Loucy (cell line): Measurements from ENCODE around the gene TUT7.

Experiments used
- EZH2phosphoT487 ChIP-seq: fragments of 200-600 bp; IDR thresholded peaks from 2 replicates; pipeline ENCODE4 v1.6.1; 2018; ENCODE audit warnings: antibody characterized with exemption, mild to moderate bottlenecking, moderate library complexity, borderline replicate concordance
- TF ChIP-seq, protein P1 (sequence below): fragments of 200-600 bp; sonication (generic); conservative IDR thresholded peaks from 2 replicates; pipeline ENCODE4 v1.5.1; 2014; ENCODE audit warnings: mild to moderate bottlenecking, antibody characterized with exemption, low read length

DNA sequence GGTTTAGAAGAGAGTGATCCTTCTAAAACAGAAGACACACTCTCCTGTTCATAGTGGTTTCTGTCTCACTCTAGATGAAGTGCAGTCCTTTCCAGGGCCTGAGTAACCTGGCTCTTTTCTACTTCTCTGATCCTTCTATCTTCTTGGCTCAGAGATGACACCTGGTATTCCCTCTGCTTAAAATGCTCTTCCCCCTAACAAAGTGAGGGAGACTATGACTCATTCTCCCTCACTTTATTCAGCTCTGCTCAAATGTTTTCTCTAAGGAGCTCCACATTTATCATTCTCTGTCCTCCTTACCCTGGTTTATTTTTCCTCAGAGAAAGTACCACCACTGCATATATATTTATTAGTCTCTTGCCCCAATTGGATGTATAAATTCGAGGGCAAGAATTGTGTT lies 24.6 kb downstream of the TUT7 start:
- TF ChIP-seq, protein P1, sequence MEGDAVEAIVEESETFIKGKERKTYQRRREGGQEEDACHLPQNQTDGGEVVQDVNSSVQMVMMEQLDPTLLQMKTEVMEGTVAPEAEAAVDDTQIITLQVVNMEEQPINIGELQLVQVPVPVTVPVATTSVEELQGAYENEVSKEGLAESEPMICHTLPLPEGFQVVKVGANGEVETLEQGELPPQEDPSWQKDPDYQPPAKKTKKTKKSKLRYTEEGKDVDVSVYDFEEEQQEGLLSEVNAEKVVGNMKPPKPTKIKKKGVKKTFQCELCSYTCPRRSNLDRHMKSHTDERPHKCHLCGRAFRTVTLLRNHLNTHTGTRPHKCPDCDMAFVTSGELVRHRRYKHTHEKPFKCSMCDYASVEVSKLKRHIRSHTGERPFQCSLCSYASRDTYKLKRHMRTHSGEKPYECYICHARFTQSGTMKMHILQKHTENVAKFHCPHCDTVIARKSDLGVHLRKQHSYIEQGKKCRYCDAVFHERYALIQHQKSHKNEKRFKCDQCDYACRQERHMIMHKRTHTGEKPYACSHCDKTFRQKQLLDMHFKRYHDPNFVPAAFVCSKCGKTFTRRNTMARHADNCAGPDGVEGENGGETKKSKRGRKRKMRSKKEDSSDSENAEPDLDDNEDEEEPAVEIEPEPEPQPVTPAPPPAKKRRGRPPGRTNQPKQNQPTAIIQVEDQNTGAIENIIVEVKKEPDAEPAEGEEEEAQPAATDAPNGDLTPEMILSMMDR, result no peak
- no peak for TF ChIP-seq EZH2phosphoT487
